ENCODE results near the gene SUCLG1. TPM values are rescaled to one million over a fixed set of nuclear protein-coding genes. Genes with fewer than 3 reads are reported as not detected.

The SUCLG1 gene
- total RNA-seq, 2 donors from 2014 or later: 33.6 to 41.9 TPM

DNA sequence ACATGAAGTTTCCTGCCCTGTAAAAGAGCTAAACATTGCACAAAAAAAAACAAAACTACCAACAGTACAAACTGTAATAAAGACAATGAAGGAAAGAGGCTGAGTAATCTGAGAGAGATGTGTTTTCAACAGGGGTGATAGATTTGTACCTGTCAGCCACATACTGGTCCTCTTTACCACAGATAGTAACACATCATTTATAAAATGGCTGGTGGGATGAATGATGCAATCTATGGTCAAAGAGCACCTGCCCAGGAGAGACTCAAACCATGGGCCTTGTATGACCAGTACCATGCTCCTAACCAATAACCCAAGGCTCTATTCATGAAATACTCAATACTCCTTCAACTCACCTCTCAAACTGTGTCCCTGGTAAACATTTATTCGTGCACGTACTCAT lies 4.5 kb downstream of the SUCLG1 start:
- Histone ChIP-seq H3K9me3 (ENCODE audit: control insufficient read depth, low read length) (no peaks in the 10 kb centered on the region), H3K4me1 (ENCODE audit: control insufficient read depth, insufficient read depth, low read length) (no peaks in the 10 kb centered on the region), H3K9ac (ENCODE audit: extremely low read depth, low read length, poor library complexity, severe bottlenecking) (no peak overlapping the region), H3K36me3 (ENCODE audit: control insufficient read depth, insufficient read depth, low read length) (no peaks in the 10 kb centered on the region), H3K27ac (ENCODE audit: low read depth, low read length) (no peak overlapping the region), H3K27me3 (ENCODE audit: control insufficient read depth, insufficient read depth, low read length, poor library complexity, severe bottlenecking) (no peaks in the 10 kb centered on the region), H3K4me3 (ENCODE audit: low read length) (no peak overlapping the region)
- no peak for DNase-seq
- WGBS, 2 experiments (ENCODE audit: insufficient coverage in 1 of 2, insufficient read length in 1 of 2): 85% methylated on average over 2 of the region's 2 CpGs; no CpG with 5 or more reads in 1 of the 2 experiments
- Mint-ChIP-seq H3K4me3 (no peak overlapping the region), H3K9me3 (no peaks in the 10 kb centered on the region), H3K27ac (no peak overlapping the region), H3K36me3 (ENCODE audit: low read depth) (no peaks in the 10 kb centered on the region), H3K4me1 (peaks cover 18% of the 10 kb centered on the region), H3K27me3 (ENCODE audit: insufficient read depth) (no peaks in the 10 kb centered on the region)
- TF ChIP-seq, protein P1, sequence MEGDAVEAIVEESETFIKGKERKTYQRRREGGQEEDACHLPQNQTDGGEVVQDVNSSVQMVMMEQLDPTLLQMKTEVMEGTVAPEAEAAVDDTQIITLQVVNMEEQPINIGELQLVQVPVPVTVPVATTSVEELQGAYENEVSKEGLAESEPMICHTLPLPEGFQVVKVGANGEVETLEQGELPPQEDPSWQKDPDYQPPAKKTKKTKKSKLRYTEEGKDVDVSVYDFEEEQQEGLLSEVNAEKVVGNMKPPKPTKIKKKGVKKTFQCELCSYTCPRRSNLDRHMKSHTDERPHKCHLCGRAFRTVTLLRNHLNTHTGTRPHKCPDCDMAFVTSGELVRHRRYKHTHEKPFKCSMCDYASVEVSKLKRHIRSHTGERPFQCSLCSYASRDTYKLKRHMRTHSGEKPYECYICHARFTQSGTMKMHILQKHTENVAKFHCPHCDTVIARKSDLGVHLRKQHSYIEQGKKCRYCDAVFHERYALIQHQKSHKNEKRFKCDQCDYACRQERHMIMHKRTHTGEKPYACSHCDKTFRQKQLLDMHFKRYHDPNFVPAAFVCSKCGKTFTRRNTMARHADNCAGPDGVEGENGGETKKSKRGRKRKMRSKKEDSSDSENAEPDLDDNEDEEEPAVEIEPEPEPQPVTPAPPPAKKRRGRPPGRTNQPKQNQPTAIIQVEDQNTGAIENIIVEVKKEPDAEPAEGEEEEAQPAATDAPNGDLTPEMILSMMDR (conservative IDR thresholded peaks at IDR 0.05): no peak

DNA sequence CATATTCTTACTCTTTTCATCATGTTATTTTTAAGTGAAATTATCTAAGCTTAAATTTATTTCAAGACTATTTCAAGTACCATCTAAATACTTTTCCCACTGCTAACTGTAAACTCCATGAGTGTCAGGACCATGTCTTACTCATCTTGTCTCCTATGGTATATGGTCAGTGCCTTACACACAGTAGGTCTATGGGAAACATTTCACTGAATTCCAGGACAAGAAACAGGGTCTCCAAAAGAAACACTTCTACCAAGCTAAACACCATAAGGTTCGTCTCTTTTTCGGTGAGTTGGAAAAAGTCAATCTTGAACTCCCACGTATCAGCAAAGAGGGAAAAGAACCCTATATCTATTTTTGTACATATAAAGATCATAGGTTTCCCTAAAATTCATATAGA lies 6.5 kb downstream of the SUCLG1 start:
- no peaks in the 10 kb centered on the region for H3K27me3 Mint-ChIP-seq (ENCODE audit: insufficient read depth)
- no peak overlapping the region for H3K4me3 Mint-ChIP-seq
- TF ChIP-seq, protein P1 (conservative IDR thresholded peaks at IDR 0.05): no peak
- Histone ChIP-seq H3K4me1 (ENCODE audit: control insufficient read depth, insufficient read depth, low read length) (no peaks in the 10 kb centered on the region), H3K27ac (ENCODE audit: low read depth, low read length) (no peak overlapping the region), H3K27me3 (ENCODE audit: control insufficient read depth, insufficient read depth, low read length, poor library complexity, severe bottlenecking) (no peaks in the 10 kb centered on the region), H3K9ac (ENCODE audit: extremely low read depth, low read length, poor library complexity, severe bottlenecking) (no peak overlapping the region), H3K9me3 (ENCODE audit: control insufficient read depth, low read length) (no peaks in the 10 kb centered on the region), H3K4me3 (ENCODE audit: low read length) (no peak overlapping the region), H3K36me3 (ENCODE audit: control insufficient read depth, insufficient read depth, low read length) (peaks cover 11% of the 10 kb centered on the region)
- peaks cover 2% of the 10 kb centered on the region for H3K9me3 Mint-ChIP-seq
- H3K36me3 Mint-ChIP-seq (ENCODE audit: low read depth): peaks cover 6% of the 10 kb centered on the region
- 97 to 100% methylated on average over 3 of the region's 3 CpGs for WGBS, 2 experiments (ENCODE audit: insufficient coverage in 1 of 2, insufficient read length in 1 of 2)
- H3K27ac Mint-ChIP-seq: no peak overlapping the region
- DNase-seq: no peak
- peaks cover 8% of the 10 kb centered on the region for H3K4me1 Mint-ChIP-seq

DNA sequence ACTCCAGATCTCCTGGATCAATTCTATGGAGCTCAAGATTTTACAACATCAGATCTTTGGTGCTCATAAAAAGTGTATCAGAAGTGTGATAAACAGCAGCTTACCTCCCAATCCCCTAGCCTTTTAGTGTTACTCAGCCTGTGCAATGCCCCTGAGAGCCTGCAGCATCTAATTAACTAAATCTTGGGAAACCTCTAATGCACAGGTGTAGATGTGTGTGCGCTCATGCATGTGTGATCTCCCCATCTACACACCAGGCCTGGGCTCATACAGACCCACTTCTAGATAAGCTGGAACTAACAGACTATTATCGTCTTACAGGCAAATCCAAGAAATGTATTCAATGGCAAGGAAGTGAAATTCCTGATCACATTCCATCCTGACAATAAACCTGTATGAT lies 7.5 kb downstream of the SUCLG1 start:
- WGBS, 2 experiments (ENCODE audit: insufficient coverage in 1 of 2, insufficient read length in 1 of 2): 98 to 100% methylated on average over 1 to 2 of the region's 2 CpGs
- no peak for DNase-seq
- H3K27me3 ChIP-seq (ENCODE audit: control insufficient read depth, insufficient read depth, low read length, poor library complexity, severe bottlenecking): no peaks in the 10 kb centered on the region
- H3K4me3 Mint-ChIP-seq: no peak overlapping the region
- H3K27ac ChIP-seq (ENCODE audit: low read depth, low read length): no peak overlapping the region
- H3K36me3 Mint-ChIP-seq (ENCODE audit: low read depth): peaks cover 12% of the 10 kb centered on the region
- H3K27me3 Mint-ChIP-seq (ENCODE audit: insufficient read depth): no peaks in the 10 kb centered on the region
- peaks cover 2% of the 10 kb centered on the region for H3K9me3 Mint-ChIP-seq
- H3K36me3 ChIP-seq (ENCODE audit: control insufficient read depth, insufficient read depth, low read length): peaks cover 15% of the 10 kb centered on the region
- peaks cover 7% of the 10 kb centered on the region for H3K4me1 Mint-ChIP-seq
- H3K27ac Mint-ChIP-seq: peak overlapping the region; percentile 45
- no peaks in the 10 kb centered on the region for H3K9me3 ChIP-seq (ENCODE audit: control insufficient read depth, low read length)
- H3K4me3 ChIP-seq (ENCODE audit: low read length): no peak overlapping the region
- H3K9ac ChIP-seq (ENCODE audit: extremely low read depth, low read length, poor library complexity, severe bottlenecking): no peak overlapping the region
- no peaks in the 10 kb centered on the region for H3K4me1 ChIP-seq (ENCODE audit: control insufficient read depth, insufficient read depth, low read length)
- TF ChIP-seq, protein P1 (conservative IDR thresholded peaks at IDR 0.05): no peak

Data from endodermal cell (in vitro differentiated cells).